M059J (cell line): Measurements from ENCODE around the gene RNF123. TPM values are rescaled to one million over a fixed set of nuclear protein-coding genes. Genes with fewer than 3 reads are reported as not detected.

Experiments used
- DNase-seq: peaks from one replicate; pipeline ENCODE4 v3.0.0-alpha.2; 2012; ENCODE audit warnings: low read depth
- total RNA-seq: library from RNA; depleted of rRNA; stranded (reverse); fragments of >200 nt; shearing (Covaris generic); gene quantifications from 2 replicates; pipeline ENCODE4 v1.2.3, GENCODE V29; 2014

The RNF123 gene
- total RNA-seq, 1 experiment from 2014 or later = 13.7 TPM

- DNase-seq = no peak
Measured at GRCh38 chr3:49718858-49719213, 29.5 kb downstream of the RNF123 start.

- no peak for DNase-seq
Measured at GRCh38 chr3:49719214-49719884, 30.0 kb downstream of the RNF123 start, which contains the start of gene AMIGO3. TSS of gene AMIGO3 (minus strand) at chr3:49719684. CDS start at chr3:49719465, 219 bp downstream.

- no peak for DNase-seq
Measured at GRCh38 chr3:49720855-49721595, 31.7 kb downstream of the RNF123 start.

- no peak for DNase-seq
Measured at GRCh38 chr3:49721596-49721895, 32.2 kb downstream of the RNF123 start.

GRCh38 chr3:49721896-49722781 is 32.8 kb downstream of the RNF123 start:
- no peak for DNase-seq

- DNase-seq = no peak
Measured at GRCh38 chr3:49722896-49723295, 33.5 kb downstream of the RNF123 start.

- DNase-seq = peak; percentile 42
Measured at GRCh38 chr3:49723296-49723627, 33.9 kb downstream of the RNF123 start.

GRCh38 chr3:49723628-49724551 is 34.5 kb downstream of the RNF123 start, which contains the start of gene GMPPB:
TSS of gene GMPPB (minus strand) at chr3:49723951. CDS start at chr3:49723726, 225 bp downstream.
- DNase-seq = peak; percentile 95

- no peak for DNase-seq
Measured at GRCh38 chr3:49724586-49724985, 35.2 kb downstream of the RNF123 start.

GRCh38 chr3:49725906-49726681 is 36.7 kb downstream of the RNF123 start:
- no peak for DNase-seq

- no peak for DNase-seq
Measured at GRCh38 chr3:49727154-49727923, 38.0 kb downstream of the RNF123 start.

- DNase-seq = no peak
Measured at GRCh38 chr3:49727924-49728361, 38.6 kb downstream of the RNF123 start.

GRCh38 chr3:49729966-49730609 is 40.7 kb downstream of the RNF123 start:
- no peak for DNase-seq

- no peak for DNase-seq
Measured at GRCh38 chr3:49732597-49732996, 43.2 kb downstream of the RNF123 start.

GRCh38 chr3:49733551-49733950 is 44.2 kb downstream of the RNF123 start:
- DNase-seq = no peak

GRCh38 chr3:49734752-49735151 is 45.4 kb downstream of the RNF123 start:
- no peak for DNase-seq

GRCh38 chr3:49738067-49738713 is 48.8 kb downstream of the RNF123 start:
- DNase-seq = no peak

GRCh38 chr3:49740427-49740826 is 51.1 kb downstream of the RNF123 start:
- no peak for DNase-seq

- peak; percentile 92 for DNase-seq
Measured at GRCh38 chr3:49745986-49746385, 56.6 kb downstream of the RNF123 start.
